RWPE1 (cell line): Measurements from ENCODE around the gene TRIM8.

Experiments used
- CTCF ChIA-PET: fragments of 350-600 bp; sonication (Branson Sonifier 250); formaldehyde crosslinking; extraction: SDS; loops from one replicate; lab custom pipeline; 2021; lab: Yijun Ruan, JAX
- POLR2A ChIA-PET: fragments of 400-600 bp; formaldehyde crosslinking; extraction: SDS; loops from one replicate; lab custom pipeline; 2020; ENCODE audit warnings: antibody characterized with exemption; ENCODE audit not compliant: low non-redundant PET; lab: Yijun Ruan, JAX
- DNase-seq: peaks from one replicate; pipeline ENCODE4 v3.0.0; 2012; ENCODE audit warnings: low spot score
- H3K27ac ChIP-seq: fragments of 450-650 bp; 2 replicates; pipeline ENCODE4 v1.5.1; 2017
- TF ChIP-seq, protein P1 (sequence below): fragments of 450-650 bp; conservative IDR thresholded peaks from 2 replicates; pipeline ENCODE4 v1.5.1; 2017; ENCODE audit warnings: low read depth, mild to moderate bottlenecking

Gene TRIM8

GRCh38 chr10:102701796-102702195, 57.5 kb downstream of the TRIM8 start:
- H3K27ac ChIP-seq = no peak overlapping the region
- POLR2A ChIA-PET = no interaction called here
- DNase-seq = no peak
- TF ChIP-seq, protein P1, sequence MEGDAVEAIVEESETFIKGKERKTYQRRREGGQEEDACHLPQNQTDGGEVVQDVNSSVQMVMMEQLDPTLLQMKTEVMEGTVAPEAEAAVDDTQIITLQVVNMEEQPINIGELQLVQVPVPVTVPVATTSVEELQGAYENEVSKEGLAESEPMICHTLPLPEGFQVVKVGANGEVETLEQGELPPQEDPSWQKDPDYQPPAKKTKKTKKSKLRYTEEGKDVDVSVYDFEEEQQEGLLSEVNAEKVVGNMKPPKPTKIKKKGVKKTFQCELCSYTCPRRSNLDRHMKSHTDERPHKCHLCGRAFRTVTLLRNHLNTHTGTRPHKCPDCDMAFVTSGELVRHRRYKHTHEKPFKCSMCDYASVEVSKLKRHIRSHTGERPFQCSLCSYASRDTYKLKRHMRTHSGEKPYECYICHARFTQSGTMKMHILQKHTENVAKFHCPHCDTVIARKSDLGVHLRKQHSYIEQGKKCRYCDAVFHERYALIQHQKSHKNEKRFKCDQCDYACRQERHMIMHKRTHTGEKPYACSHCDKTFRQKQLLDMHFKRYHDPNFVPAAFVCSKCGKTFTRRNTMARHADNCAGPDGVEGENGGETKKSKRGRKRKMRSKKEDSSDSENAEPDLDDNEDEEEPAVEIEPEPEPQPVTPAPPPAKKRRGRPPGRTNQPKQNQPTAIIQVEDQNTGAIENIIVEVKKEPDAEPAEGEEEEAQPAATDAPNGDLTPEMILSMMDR = no peak
- CTCF ChIA-PET = no interaction called here

- ChIA-PET POLR2A (interaction anchor here (0.8 kb wide), 1 partner anchor 49 kb away, joined by 4 read pairs; no protein-coding TSS in a partner anchor), CTCF (interaction anchor here (0.7 to 0.8 kb wide), 2 partner anchors 53 to 366 kb away, joined by 3 read pairs; no protein-coding TSS in a partner anchor)
- H3K27ac ChIP-seq = no peak overlapping the region
- no peak for DNase-seq
- TF ChIP-seq, protein P1 = no peak
Measured at GRCh38 chr10:102702742-102703141, 58.5 kb downstream of the TRIM8 start.

- no peak for DNase-seq
- POLR2A ChIA-PET = no interaction called here
- TF ChIP-seq, protein P1 = no peak
- CTCF ChIA-PET = no interaction called here
- no peak overlapping the region for H3K27ac ChIP-seq
Measured at GRCh38 chr10:102704915-102705314, 60.6 kb downstream of the TRIM8 start.

DNA sequence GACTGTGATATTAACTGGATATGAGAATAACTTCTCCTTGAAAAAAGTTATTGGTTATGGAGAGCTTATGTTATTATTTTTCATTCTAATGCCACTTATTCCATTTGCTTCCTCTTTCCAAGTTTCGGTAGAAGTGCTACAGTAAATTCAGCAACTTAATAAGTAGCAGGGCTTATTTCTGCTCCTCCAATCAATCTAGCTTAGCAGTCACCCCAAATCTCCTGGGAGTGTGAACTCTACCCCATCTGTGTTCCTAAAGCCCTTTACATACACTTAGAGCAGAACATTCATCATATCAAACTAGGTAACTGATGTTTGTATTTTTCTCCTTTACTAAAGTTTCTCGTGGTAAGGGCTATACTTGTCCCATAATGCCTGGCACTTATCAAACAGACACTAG, 61.3 kb downstream of the TRIM8 start:
- TF ChIP-seq, protein P1 = no peak

More for the DNA sequence above, 61.3 kb downstream of the TRIM8 start:
- no peak for DNase-seq
- ChIA-PET CTCF (no interaction called here), POLR2A (no interaction called here)
- no peak overlapping the region for H3K27ac ChIP-seq
